Activated CD8-positive, alpha-beta memory T cell treated with anti-CD3 and anti-CD28 coated beads, Interleukin-2, amount 50 U/mL, for 4 hours (primary cell): ENCODE data around the gene TMSB4Y.

Experiments
- DNase-seq: peaks from one replicate; pipeline ENCODE4 v3.0.0-alpha.2; 2020

The TMSB4Y gene

GRCh38 chrY:13703568-13703968, at the start of gene TMSB4Y:
TMSB4Y (plus strand) TSS chrY:13703899.
- no peak for DNase-seq

GRCh38 chrY:13664162-13664561, 39.5 kb upstream of the TMSB4Y start:
- DNase-seq: no peak

- no peak for DNase-seq
These were observed 32.6 kb upstream of the TMSB4Y start for GRCh38 chrY:13671122-13671521.

GRCh38 chrY:13702276-13702675, 1.4 kb upstream of the TMSB4Y start:
- no peak for DNase-seq

- DNase-seq: no peak
These were observed 627 bp downstream of the TMSB4Y start for GRCh38 chrY:13704121-13704930.

- no peak for DNase-seq
These were observed 1.5 kb downstream of the TMSB4Y start for GRCh38 chrY:13705197-13705596.

- no peak for DNase-seq
These were observed 4.3 kb downstream of the TMSB4Y start for GRCh38 chrY:13708038-13708437.

GRCh38 chrY:13718996-13719395, 15.3 kb downstream of the TMSB4Y start:
- DNase-seq: no peak

- DNase-seq: no peak
These were observed 25.8 kb downstream of the TMSB4Y start for GRCh38 chrY:13729517-13729916.

- DNase-seq: no peak
These were observed 34.9 kb downstream of the TMSB4Y start for GRCh38 chrY:13738618-13739017.

- no peak for DNase-seq
These were observed 47.8 kb downstream of the TMSB4Y start for GRCh38 chrY:13751289-13752071.

- no peak for DNase-seq
These were observed 51.0 kb downstream of the TMSB4Y start for GRCh38 chrY:13754661-13755060.
